Lower leg skin (tissue), 4 donors: ENCODE data around the gene NRAS. TPM values are rescaled to one million over a fixed set of nuclear protein-coding genes. Genes with fewer than 3 reads are reported as not detected.
A peak's percentile ranks its signal among the peaks of the same experiment; 100 is the strongest.

Source experiments
- DNase-seq, 2 donors: peaks; one replicate each; pipeline ENCODE4 v3.0.0-alpha.2; 2019; ENCODE audit warnings: low spot score in 2 of 2
- H3K4me3 ChIP-seq: fragments of 200-600 bp; sonication (generic); 2 replicates; pipeline ENCODE4 v1.5.1; 2017; ENCODE audit warnings: mild to moderate bottlenecking, low read depth; ENCODE audit not compliant: poor library complexity, severe bottlenecking
- POLR2A ChIP-seq, 2 donors: fragments of 450-650 bp; IDR thresholded peaks; one replicate each; pipeline ENCODE4 v1.6.1; 2016 to 2017; ENCODE audit warnings: antibody characterized with exemption in 2 of 2, mild to moderate bottlenecking in 1 of 2, moderate library complexity in 1 of 2
- WGBS, 2 donors: methylation state at CpG; one replicate each; pipeline ENCODE4 v1.1.5; 2018; 5-methylcytosine and 5-hydroxymethylcytosine counted together
- intact Hi-C: fragments of 100-400 bp; cut with DNase I; formaldehyde crosslinking; loops from one replicate; pipeline ENCODE4 v1.15.0; 2023; ENCODE audit warnings: low total_unique reads
- total RNA-seq, 4 donors: library from RNA; depleted of rRNA; stranded (reverse); fragments of >200 nt; gene quantifications; one replicate each; pipeline ENCODE4 v1.1.0, GENCODE V29; 2016
- TF ChIP-seq, protein P1 (sequence below), 3 donors: fragments of 450-650 bp; IDR thresholded peaks; one replicate each; pipeline ENCODE4 v1.5.1; 2016; ENCODE audit warnings: antibody characterized with exemption in 3 of 3, mild to moderate bottlenecking in 3 of 3, moderate library complexity in 2 of 3

The NRAS gene
- 10 to 100 TPM; 19.6 to 40.0 (median 33.2) TPM for total RNA-seq

DNA sequence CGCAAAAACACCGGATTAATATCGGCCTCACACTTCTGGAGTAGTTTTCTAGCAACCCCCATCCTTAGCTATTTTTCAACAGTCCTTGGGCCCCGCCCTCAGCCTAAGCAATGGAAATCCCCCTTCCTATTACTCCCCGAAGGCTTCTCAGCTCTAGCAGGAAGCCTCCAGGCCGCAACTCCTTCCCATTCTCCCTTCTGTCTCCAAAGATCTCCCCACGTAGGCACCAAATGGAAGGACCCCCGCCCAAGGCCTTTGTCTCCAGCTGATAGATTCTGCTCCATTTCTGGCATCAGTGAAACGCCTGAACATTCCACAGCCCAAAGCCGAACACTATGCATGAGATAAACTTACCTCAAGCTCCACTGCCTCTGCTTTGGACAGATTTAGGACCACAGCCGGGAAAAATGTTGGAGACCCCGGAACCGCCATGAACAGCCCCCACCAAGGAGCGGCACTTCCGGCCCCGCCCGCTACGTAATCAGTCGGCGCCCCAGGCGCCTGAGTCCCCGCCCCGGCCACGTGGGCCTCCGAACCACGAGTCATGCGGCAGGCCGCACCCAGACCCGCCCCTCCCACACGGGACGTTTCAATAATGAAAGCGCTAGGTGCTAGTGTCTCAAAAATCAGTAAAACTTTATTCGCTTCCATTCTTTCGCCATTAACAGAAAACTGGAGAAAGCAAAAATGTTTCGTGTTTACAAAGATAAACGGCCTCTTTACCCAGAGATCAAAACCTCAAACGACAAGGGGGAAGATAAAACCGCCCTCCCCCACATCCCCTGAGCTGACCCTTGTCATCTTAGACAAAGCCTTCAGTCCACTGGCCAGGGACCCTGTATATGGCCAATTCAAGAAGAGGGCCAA, at the start of gene NRAS:
Gene NRAS (minus strand): TSS at position 468 of the 867 bp plus-strand sequence. CDS start 611 bp downstream, outside the sequence.
- 0 to 1% methylated on average over 38 of the region's 38 CpGs for WGBS, 2 donors
- DNase-seq = peak; percentile 92 to 99
- H3K4me3 ChIP-seq = peak within 1 kb of the TSS; percentile 95
- intact Hi-C loops = no loop called here
- TF ChIP-seq POLR2A (IDR thresholded peaks at IDR 0.05) = no peak
- TF ChIP-seq, protein P1, sequence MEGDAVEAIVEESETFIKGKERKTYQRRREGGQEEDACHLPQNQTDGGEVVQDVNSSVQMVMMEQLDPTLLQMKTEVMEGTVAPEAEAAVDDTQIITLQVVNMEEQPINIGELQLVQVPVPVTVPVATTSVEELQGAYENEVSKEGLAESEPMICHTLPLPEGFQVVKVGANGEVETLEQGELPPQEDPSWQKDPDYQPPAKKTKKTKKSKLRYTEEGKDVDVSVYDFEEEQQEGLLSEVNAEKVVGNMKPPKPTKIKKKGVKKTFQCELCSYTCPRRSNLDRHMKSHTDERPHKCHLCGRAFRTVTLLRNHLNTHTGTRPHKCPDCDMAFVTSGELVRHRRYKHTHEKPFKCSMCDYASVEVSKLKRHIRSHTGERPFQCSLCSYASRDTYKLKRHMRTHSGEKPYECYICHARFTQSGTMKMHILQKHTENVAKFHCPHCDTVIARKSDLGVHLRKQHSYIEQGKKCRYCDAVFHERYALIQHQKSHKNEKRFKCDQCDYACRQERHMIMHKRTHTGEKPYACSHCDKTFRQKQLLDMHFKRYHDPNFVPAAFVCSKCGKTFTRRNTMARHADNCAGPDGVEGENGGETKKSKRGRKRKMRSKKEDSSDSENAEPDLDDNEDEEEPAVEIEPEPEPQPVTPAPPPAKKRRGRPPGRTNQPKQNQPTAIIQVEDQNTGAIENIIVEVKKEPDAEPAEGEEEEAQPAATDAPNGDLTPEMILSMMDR (IDR thresholded peaks at IDR 0.05) = no peak

DNA sequence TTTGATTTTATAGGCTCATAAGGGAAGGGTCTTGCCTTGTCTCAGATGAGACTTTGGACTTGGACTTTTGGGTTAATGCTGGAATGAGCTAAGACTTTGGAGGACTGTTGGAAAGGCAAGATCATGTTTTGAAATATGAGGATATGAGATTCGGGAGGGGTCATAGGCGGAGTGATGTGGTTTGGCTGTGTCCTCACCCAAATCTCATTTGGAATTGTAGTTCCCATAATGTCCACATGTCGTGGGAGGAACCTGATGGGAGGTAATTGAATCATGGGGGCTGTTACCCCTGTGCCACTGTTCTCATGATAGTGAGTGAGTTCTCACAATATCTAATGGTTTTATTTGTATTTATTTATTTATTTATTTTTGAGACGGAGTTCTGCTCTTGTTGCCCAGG, 48.1 kb upstream of the NRAS start:
- H3K4me3 ChIP-seq = no peak overlapping the region
- TF ChIP-seq, protein P1 (IDR thresholded peaks at IDR 0.05) = no peak
- no peak for TF ChIP-seq POLR2A (IDR thresholded peaks at IDR 0.05)

DNA sequence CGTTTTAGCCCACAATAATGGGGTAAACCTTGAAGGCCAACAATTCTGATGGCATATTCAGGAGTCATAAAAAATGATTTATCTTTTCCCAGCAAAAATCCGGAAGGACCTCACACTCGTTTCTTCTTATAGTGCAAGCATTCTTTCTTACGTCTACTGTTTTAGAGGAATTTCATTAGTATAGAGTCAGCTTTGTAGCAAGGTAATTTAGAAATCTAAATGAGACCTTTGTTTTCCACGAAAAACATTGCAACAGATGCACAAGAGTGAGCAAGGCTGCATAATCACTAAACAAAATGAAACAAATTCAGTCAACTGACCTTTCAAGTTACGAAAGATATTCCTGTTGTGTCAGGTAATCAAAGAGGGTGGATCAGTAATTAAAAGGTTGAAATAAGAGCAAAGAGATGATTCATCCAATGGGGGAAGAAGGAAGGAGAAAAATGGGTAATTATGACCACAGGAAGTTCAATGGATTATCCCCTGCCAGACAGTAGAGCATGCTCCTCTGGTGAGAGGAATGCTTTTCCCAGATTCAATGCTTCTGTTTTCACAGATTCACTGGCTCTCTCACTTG, 41.8 kb upstream of the NRAS start:
- TF ChIP-seq POLR2A (IDR thresholded peaks at IDR 0.05) = no peak
- TF ChIP-seq, protein P1 (IDR thresholded peaks at IDR 0.05) = no peak
- H3K4me3 ChIP-seq = no peak overlapping the region
- intact Hi-C loops = no loop called here
- no peak for DNase-seq
- 17 to 18% methylated on average over 6 of the region's 6 CpGs for WGBS, 2 donors

More for the DNA sequence above, 48.1 kb upstream of the NRAS start:
- no peak for DNase-seq
- intact Hi-C loops = no loop called here
- 82 to 85% methylated on average over 4 of the region's 4 CpGs for WGBS, 2 donors

DNA sequence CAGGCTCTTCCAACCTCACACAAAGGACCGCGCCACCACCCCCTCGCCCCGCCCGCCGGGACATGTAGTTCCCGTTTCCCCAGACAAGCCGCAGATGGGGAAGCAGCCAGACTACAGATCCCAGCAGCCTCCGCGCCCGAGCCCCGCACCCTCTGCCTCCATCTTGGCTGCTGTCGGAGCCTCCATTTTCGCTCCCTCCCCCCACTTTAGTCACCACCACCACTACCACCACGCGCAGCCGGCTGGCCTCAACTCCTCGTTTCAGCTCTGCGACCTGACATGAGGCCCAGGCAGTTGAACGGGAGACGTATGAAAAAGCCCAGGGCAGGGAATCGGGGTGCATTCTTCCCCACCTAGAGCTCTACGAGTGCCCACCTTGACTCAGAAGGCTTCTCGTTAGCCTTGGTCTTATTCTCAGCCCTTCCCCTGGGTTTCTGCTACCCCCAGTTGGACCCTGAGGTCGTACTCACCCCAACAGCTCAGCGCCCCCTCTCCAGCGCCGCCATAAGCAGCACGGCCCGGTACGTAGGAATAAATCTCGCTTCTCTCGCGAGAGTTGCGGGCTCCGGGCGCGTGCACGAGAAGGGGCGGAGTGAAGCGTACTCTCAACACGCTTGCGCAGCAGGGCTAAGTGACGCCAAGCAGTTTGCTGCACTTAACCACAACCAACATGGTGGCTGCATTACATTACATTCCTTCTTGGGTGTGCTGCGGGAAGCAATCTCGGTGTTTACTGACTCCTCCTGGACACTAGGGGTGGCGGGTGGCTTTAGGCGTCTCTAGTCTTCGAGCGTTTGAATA, 41.1 kb upstream of the NRAS start, which contains the start of gene CSDE1:
Gene CSDE1 (minus strand): TSS at position 530 of the 801 bp plus-strand sequence. CDS start 18,094 bp downstream, outside the sequence.
- intact Hi-C loops = no loop called here
- 1% methylated on average over 45 to 50 of the region's 50 CpGs for WGBS, 2 donors
- TF ChIP-seq, protein P1 (IDR thresholded peaks at IDR 0.05) = no peak
- TF ChIP-seq POLR2A (IDR thresholded peaks at IDR 0.05) = peak in 1 of 2 donors; percentile 75
- peak; percentile 98 to 99 for DNase-seq
- peak within 1 kb of the TSS; percentile 100 for H3K4me3 ChIP-seq

DNA sequence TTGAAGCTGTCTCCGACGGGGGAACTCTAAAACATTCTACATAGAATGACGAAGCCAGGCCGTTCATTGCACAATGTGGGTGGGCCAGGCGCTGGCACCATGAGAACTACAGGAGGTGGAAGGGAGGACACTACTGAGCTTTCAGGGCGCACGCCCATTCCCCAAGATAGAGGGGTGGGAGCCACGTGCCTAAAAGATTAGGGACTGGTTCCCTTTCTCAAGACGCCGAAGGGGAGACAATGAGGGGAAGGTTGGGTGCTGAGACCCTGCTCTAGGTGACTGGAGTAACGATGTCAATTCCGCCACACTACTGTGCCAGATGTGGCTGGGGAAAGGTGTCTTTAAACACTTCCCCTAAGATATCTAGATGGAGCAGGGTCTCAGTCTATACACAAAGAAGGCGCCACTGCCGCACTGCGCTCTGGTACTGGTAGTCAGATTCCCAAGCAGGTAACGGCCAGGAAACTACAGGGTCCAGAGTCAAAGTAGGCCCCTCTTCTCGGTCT, 40.4 kb upstream of the NRAS start:
- intact Hi-C loops = no loop called here
- TF ChIP-seq, protein P1 (IDR thresholded peaks at IDR 0.05) = no peak
- TF ChIP-seq POLR2A (IDR thresholded peaks at IDR 0.05) = no peak
- DNase-seq = peak; percentile 71 to 92
- WGBS, 2 donors = 1 to 2% methylated on average over 16 to 17 of the region's 17 CpGs
- peak overlapping the region; percentile 100 for H3K4me3 ChIP-seq
